ENCODE data around the gene ANKRD65. TPM values are rescaled to one million over a fixed set of nuclear protein-coding genes. Genes with fewer than 3 reads are reported as not detected.

The ANKRD65 gene
- total RNA-seq, 3 donors from 2014 or later (not counting 1 experiment from before 2014, with no cell fraction given): not detected

- TF ChIP-seq, protein P1, sequence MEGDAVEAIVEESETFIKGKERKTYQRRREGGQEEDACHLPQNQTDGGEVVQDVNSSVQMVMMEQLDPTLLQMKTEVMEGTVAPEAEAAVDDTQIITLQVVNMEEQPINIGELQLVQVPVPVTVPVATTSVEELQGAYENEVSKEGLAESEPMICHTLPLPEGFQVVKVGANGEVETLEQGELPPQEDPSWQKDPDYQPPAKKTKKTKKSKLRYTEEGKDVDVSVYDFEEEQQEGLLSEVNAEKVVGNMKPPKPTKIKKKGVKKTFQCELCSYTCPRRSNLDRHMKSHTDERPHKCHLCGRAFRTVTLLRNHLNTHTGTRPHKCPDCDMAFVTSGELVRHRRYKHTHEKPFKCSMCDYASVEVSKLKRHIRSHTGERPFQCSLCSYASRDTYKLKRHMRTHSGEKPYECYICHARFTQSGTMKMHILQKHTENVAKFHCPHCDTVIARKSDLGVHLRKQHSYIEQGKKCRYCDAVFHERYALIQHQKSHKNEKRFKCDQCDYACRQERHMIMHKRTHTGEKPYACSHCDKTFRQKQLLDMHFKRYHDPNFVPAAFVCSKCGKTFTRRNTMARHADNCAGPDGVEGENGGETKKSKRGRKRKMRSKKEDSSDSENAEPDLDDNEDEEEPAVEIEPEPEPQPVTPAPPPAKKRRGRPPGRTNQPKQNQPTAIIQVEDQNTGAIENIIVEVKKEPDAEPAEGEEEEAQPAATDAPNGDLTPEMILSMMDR (IDR thresholded peaks at IDR 0.05): no peak
These were observed 27.0 kb downstream of the ANKRD65 start for GRCh38 chr1:1394116-1394515.

GRCh38 chr1:1393428-1393827, 27.6 kb downstream of the ANKRD65 start:
- intact Hi-C loops (cut with micrococcal nuclease): no loop called here
- TF ChIP-seq, protein P1 (IDR thresholded peaks at IDR 0.05): no peak

More at GRCh38 chr1:1394116-1394515, 27.0 kb downstream of the ANKRD65 start:
- DNase-seq (no peak), ATAC-seq (no peak)
- Histone ChIP-seq H3K27me3 (ENCODE audit: control insufficient read depth, insufficient read depth, low read length) (no peaks in the 10 kb centered on the region), H3K4me1 (ENCODE audit: control insufficient read depth, insufficient read depth, low read length) (peaks cover 16% of the 10 kb centered on the region), H3K9me3 (ENCODE audit: control insufficient read depth, insufficient read depth, low read length) (no peaks in the 10 kb centered on the region), H3K27ac (ENCODE audit: low read length) (no peak overlapping the region), H3K36me3 (ENCODE audit: control insufficient read depth, insufficient read depth, low read length) (peaks cover 69% of the 10 kb centered on the region), H3K4me3 (ENCODE audit: low read length) (no peak overlapping the region)
- Mint-ChIP-seq H3K4me1 (peaks cover 16 to 21% of the 10 kb centered on the region in 2 donors), H3K27ac (no peak overlapping the region), H3K9me3 (no peaks in the 10 kb centered on the region), H3K36me3 (peaks cover 15% of the 10 kb centered on the region), H3K4me3 (no peak overlapping the region), H3K27me3 (ENCODE audit: low read depth in 2 of 2) (no peaks in the 10 kb centered on the region)
- intact Hi-C loops (cut with micrococcal nuclease): no loop called here
- 84% methylated on average over 7 of the region's 7 CpGs for WGBS (ENCODE audit: insufficient coverage)

DNA sequence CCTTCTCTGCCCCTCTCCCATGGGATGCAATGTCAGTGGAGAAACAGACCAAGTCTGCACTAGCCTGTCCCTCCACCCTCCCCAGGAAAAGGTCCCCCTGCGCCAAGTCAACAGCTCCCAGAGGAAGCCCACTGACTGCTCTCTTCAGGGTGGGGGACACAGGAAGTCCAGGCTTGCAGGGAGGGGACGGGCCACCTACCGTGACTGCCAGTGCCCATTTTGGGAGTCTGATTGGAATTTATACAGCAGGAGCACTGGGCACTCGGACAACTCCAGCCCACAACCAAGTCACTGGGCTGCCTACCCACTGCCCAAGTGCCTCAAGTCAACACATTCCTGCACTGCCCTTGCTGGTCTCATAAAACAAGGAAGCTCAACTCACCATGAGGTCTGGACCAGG, 28.1 kb downstream of the ANKRD65 start:
- Mint-ChIP-seq H3K27ac (no peak overlapping the region), H3K4me1 (peaks cover 12 to 18% of the 10 kb centered on the region in 2 donors), H3K36me3 (peaks cover 15% of the 10 kb centered on the region), H3K4me3 (no peak overlapping the region), H3K27me3 (ENCODE audit: low read depth in 2 of 2) (no peaks in the 10 kb centered on the region), H3K9me3 (no peaks in the 10 kb centered on the region)
- H3K36me3 ChIP-seq (ENCODE audit: control insufficient read depth, insufficient read depth, low read length): peaks cover 78% of the 10 kb centered on the region
- H3K9me3 ChIP-seq (ENCODE audit: control insufficient read depth, insufficient read depth, low read length): no peaks in the 10 kb centered on the region
- no peaks in the 10 kb centered on the region for H3K27me3 ChIP-seq (ENCODE audit: control insufficient read depth, insufficient read depth, low read length)
- TF ChIP-seq, protein P1 (IDR thresholded peaks at IDR 0.05): no peak
- ATAC-seq: no peak
- WGBS (ENCODE audit: insufficient coverage): 99% methylated on average over 4 of the region's 4 CpGs
- no peak overlapping the region for H3K27ac ChIP-seq (ENCODE audit: low read length)
- H3K4me3 ChIP-seq (ENCODE audit: low read length): no peak overlapping the region
- intact Hi-C loops (cut with micrococcal nuclease): no loop called here
- no peak for DNase-seq
- peaks cover 9% of the 10 kb centered on the region for H3K4me1 ChIP-seq (ENCODE audit: control insufficient read depth, insufficient read depth, low read length)

More at GRCh38 chr1:1393428-1393827, 27.6 kb downstream of the ANKRD65 start:
- no peaks in the 10 kb centered on the region for H3K9me3 Mint-ChIP-seq
- H3K27ac ChIP-seq (ENCODE audit: low read length): no peak overlapping the region
- WGBS (ENCODE audit: insufficient coverage): 96% methylated on average over 11 of the region's 11 CpGs
- DNase-seq: no peak
- no peak for ATAC-seq
- peaks cover 15% of the 10 kb centered on the region for H3K36me3 Mint-ChIP-seq
- no peaks in the 10 kb centered on the region for H3K27me3 Mint-ChIP-seq (ENCODE audit: low read depth in 2 of 2)
- H3K36me3 ChIP-seq (ENCODE audit: control insufficient read depth, insufficient read depth, low read length): peaks cover 74% of the 10 kb centered on the region
- no peaks in the 10 kb centered on the region for H3K27me3 ChIP-seq (ENCODE audit: control insufficient read depth, insufficient read depth, low read length)
- H3K4me3 ChIP-seq (ENCODE audit: low read length): no peak overlapping the region
- peaks cover 13% of the 10 kb centered on the region for H3K4me1 ChIP-seq (ENCODE audit: control insufficient read depth, insufficient read depth, low read length)
- H3K4me3 Mint-ChIP-seq: no peak overlapping the region
- H3K9me3 ChIP-seq (ENCODE audit: control insufficient read depth, insufficient read depth, low read length): no peaks in the 10 kb centered on the region
- peaks cover 15 to 21% of the 10 kb centered on the region in 2 donors for H3K4me1 Mint-ChIP-seq
- H3K27ac Mint-ChIP-seq: peak overlapping the region in 1 of 2 donors; percentile 26

- TF ChIP-seq, protein P1 (IDR thresholded peaks at IDR 0.05): no peak
- Histone ChIP-seq H3K9me3 (ENCODE audit: control insufficient read depth, insufficient read depth, low read length) (no peaks in the 10 kb centered on the region), H3K36me3 (ENCODE audit: control insufficient read depth, insufficient read depth, low read length) (peaks cover 85% of the 10 kb centered on the region), H3K4me3 (ENCODE audit: low read length) (no peak overlapping the region), H3K27me3 (ENCODE audit: control insufficient read depth, insufficient read depth, low read length) (no peaks in the 10 kb centered on the region), H3K4me1 (ENCODE audit: control insufficient read depth, insufficient read depth, low read length) (no peaks in the 10 kb centered on the region), H3K27ac (ENCODE audit: low read length) (no peak overlapping the region)
- H3K36me3 Mint-ChIP-seq: peaks cover 15% of the 10 kb centered on the region
- no peak overlapping the region for H3K27ac Mint-ChIP-seq
- intact Hi-C loops (cut with micrococcal nuclease): no loop called here
- ATAC-seq (no peak), DNase-seq (no peak)
- no peaks in the 10 kb centered on the region for H3K9me3 Mint-ChIP-seq
- peaks cover 7 to 14% of the 10 kb centered on the region in 2 donors for H3K4me1 Mint-ChIP-seq
- no peak overlapping the region for H3K4me3 Mint-ChIP-seq
- H3K27me3 Mint-ChIP-seq (ENCODE audit: low read depth in 2 of 2): no peaks in the 10 kb centered on the region
- WGBS (ENCODE audit: insufficient coverage): 92% methylated on average over 12 of the region's 12 CpGs
These were observed 29.9 kb downstream of the ANKRD65 start for GRCh38 chr1:1391225-1391624.
